ENCODE results near the gene ANKRD29. TPM values are rescaled to one million over a fixed set of nuclear protein-coding genes. Genes with fewer than 3 reads are reported as not detected.

Gene ANKRD29
- total and polyA plus RNA-seq, 2 donors (not counting 3 experiments of a cell fraction or from before 2014, with no cell fraction given): 0.03 to 2.6 TPM

- TF ChIP-seq FOS (IDR thresholded peaks at IDR 0.05; ENCODE audit: borderline replicate concordance, insufficient read depth, low read length) (no peak), MYC (IDR thresholded peaks at IDR 0.05; ENCODE audit: low read depth, low read length) (no peak), GATA2 (IDR thresholded peaks at IDR 0.05; ENCODE audit: insufficient read depth, insufficient read length, low read depth, low read length) (no peak), POLR2A (IDR thresholded peaks at IDR 0.05; ENCODE audit: low read depth, low read length) (no peak), POLR2AphosphoS5 (IDR thresholded peaks at IDR 0.05; ENCODE audit: insufficient read depth, low read depth, low read length) (no peak), JUN (IDR thresholded peaks at IDR 0.05; ENCODE audit: borderline replicate concordance, insufficient read depth, insufficient read length, low read depth) (no peak), EZH2 (IDR thresholded peaks at IDR 0.05; ENCODE audit: borderline replicate concordance, low read depth, low read length, severe bottlenecking) (no peak)
- TF ChIP-seq, protein P1, sequence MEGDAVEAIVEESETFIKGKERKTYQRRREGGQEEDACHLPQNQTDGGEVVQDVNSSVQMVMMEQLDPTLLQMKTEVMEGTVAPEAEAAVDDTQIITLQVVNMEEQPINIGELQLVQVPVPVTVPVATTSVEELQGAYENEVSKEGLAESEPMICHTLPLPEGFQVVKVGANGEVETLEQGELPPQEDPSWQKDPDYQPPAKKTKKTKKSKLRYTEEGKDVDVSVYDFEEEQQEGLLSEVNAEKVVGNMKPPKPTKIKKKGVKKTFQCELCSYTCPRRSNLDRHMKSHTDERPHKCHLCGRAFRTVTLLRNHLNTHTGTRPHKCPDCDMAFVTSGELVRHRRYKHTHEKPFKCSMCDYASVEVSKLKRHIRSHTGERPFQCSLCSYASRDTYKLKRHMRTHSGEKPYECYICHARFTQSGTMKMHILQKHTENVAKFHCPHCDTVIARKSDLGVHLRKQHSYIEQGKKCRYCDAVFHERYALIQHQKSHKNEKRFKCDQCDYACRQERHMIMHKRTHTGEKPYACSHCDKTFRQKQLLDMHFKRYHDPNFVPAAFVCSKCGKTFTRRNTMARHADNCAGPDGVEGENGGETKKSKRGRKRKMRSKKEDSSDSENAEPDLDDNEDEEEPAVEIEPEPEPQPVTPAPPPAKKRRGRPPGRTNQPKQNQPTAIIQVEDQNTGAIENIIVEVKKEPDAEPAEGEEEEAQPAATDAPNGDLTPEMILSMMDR (IDR thresholded peaks at IDR 0.05; ENCODE audit: extremely low read depth in 1 of 2, insufficient read depth in 1 of 2, low read depth in 1 of 2, low read length in 2 of 2): no peak
- TF ChIP-seq, protein P2, sequence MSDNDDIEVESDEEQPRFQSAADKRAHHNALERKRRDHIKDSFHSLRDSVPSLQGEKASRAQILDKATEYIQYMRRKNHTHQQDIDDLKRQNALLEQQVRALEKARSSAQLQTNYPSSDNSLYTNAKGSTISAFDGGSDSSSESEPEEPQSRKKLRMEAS (IDR thresholded peaks at IDR 0.05; ENCODE audit: insufficient read depth, insufficient read length): no peak
- FAIRE-seq (no peak), DNase-seq (ENCODE audit: low read depth, low spot score) (no peak)
Observed at GRCh38 chr18:23580677-23581367, 81.9 kb downstream of the ANKRD29 start.

More at GRCh38 chr18:23580677-23581367, 81.9 kb downstream of the ANKRD29 start:
- H3K9ac ChIP-seq (replicated peaks; ENCODE audit: extremely low read depth, insufficient read depth, low read length): no peak overlapping the region
- H3K27ac ChIP-seq (ENCODE audit: insufficient read depth, low read depth, low read length): no peak overlapping the region
- no peaks in the 10 kb centered on the region for H3K9me1 ChIP-seq (replicated peaks; ENCODE audit: control insufficient read depth, extremely low read depth, insufficient read depth, low read length)
- dilution Hi-C loops (cut with MboI; ENCODE audit: extremely low pct_ligation_motif_present, low sequenced_read_pairs) (no loop called here), intact Hi-C loops (cut with micrococcal nuclease) (no loop called here)
- H3K79me2 ChIP-seq (ENCODE audit: control insufficient read depth, insufficient read depth, low read length): peaks cover 72% of the 10 kb centered on the region
- CTCF ChIA-PET: interaction anchor here (1.3 to 2.8 kb wide), 2 partner anchors 18 to 123 kb away, joined by 3 to 10 read pairs; no protein-coding TSS in a partner anchor
- no peak overlapping the region for H3K4me3 ChIP-seq (replicated peaks in 1 of 3; ENCODE audit: insufficient read depth in 1 of 3, low read depth in 1 of 3, low read length in 3 of 3)
- POLR2A ChIA-PET: no interaction called here
- peaks cover 5% of the 10 kb centered on the region for H4K20me1 ChIP-seq (replicated peaks; ENCODE audit: control insufficient read depth, extremely low read depth, insufficient read depth, low read length)
- H3K36me3 ChIP-seq (ENCODE audit: control insufficient read depth in 2 of 2, extremely low read depth in 1 of 2, insufficient read depth in 2 of 2, low read length in 2 of 2): no peaks in the 10 kb centered on the region
- H3K9me3 ChIP-seq (replicated peaks; ENCODE audit: control insufficient read depth, insufficient read depth, low read length): no peaks in the 10 kb centered on the region
- no peak overlapping the region for H3K4me2 ChIP-seq (ENCODE audit: insufficient read depth, low read length)
- H3K4me1 ChIP-seq (ENCODE audit: control insufficient read depth, extremely low read depth, insufficient read depth, low read length): peaks cover 14% of the 10 kb centered on the region
- no peaks in the 10 kb centered on the region for H3K27me3 ChIP-seq (ENCODE audit: control insufficient read depth in 2 of 2, insufficient read depth in 2 of 2, low read length in 2 of 2)
- no TSS peak for BruUV-seq (replicated peaks)
- no peak overlapping the region for H2AFZ ChIP-seq (ENCODE audit: low read depth, low read length)
